GM19324 (cell line): ENCODE results near the gene ASF1A.
A peak's percentile ranks its signal among the peaks of the same experiment; 100 is the strongest.

Source experiments
- ATAC-seq: cut with Tn5 transposase; IDR thresholded peaks from one replicate; pipeline ENCODE4 v1.9.1; 2021; ENCODE audit warnings: mild to moderate bottlenecking, moderate library complexity; ENCODE audit not compliant: unreplicated experiment, low FRiP score

Gene ASF1A

DNA sequence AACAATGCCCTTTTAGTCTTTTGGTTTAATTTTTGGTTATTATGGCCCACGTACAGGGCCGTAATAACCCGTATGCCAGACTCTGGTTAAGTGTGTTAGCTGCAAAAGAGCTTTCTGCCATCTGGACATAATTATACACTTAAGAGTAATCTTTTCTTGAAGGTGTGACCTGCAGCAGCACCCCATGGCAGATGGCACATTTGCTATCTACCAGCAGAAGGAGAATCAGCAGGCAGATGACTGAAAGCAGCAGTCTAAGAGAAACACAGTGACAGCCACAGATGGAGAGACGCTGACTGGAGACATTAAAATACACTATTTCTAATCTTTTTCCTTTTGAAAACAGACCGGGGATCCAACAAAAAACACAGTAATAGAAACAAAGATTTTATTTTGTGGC lies 18.7 kb downstream of the ASF1A start:
- ATAC-seq, result no peak

- ATAC-seq, result no peak
Measured at GRCh38 chr6:118913161-118913560, 19.2 kb downstream of the ASF1A start.

DNA sequence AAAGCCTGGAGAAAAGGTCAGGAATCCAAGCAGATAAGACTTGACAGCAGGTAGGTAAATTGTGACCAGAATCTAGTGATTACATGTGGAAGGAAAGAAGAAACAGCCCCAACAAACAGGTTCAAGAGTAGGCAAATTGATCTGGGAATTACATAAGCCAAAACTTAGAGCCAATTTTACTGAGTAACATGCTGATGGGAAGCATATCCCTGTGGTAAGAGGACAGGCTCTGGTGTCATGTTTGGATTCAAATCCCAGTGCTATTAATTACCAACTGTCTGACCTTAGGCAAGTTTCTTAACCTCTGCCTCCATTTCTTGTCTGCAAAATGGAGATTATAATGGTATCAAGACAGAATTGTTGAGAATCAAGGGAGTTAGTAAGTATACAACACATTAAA lies 20.6 kb downstream of the ASF1A start:
- ATAC-seq, result no peak

DNA sequence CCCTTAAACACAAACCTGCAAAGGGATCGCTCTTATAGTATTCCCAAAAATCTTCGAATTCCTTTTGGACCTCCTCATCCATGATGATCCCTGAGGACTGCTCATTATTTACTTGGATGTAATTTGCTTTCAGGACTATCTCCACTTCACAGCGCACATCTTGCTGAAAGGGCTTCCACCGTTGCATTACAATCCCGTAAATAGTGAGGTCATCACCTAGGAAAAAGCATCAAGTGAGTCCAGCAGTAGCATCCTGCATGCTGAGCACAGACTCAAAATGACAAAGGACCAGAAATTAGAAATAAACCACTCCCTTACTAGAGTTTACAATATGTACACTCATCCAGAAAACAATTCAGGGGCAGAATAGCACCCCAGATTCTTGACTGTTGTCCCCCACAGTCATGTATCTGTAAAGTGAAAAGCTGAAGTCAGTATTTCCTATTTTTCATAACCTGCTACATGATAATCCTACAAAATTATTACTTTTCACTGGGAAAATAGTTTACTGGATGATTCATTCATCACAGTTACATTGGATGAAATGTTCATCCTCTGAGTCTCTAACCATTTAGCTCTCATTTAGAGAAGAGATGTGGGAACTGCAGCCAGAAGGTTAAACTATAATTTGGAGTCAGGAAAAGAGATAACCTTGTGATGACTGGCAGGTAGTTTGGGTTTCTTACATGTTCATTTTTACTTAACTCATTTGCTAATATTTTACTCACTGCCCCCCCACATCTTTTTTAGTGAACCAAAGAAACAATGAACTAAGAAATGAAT lies 23.8 kb downstream of the ASF1A start:
- no peak for ATAC-seq

- no peak for ATAC-seq
Measured at GRCh38 chr6:118918329-118918725, 24.4 kb downstream of the ASF1A start.

DNA sequence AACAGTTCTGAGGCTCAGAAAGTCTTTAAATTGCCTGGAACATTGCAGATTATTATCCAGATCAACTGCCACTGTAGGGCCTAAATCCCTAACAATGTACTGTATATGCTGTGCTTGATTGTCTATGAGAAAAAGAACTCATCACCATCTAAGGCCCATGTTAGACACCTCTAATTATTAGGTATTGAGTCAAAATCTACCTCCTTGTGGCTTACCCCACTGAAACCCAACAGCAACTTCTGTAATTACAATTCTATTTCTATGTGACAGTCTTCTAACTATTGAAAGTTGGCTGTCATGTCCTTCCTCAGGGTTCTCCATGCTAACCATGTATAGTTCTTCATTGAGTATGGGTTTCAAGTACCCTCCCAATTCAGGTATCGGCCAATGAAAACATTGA lies 27.1 kb downstream of the ASF1A start:
- ATAC-seq, result no peak

- no peak for ATAC-seq
Measured at GRCh38 chr6:118923035-118923434, 29.1 kb downstream of the ASF1A start.

GRCh38 chr6:118930680-118931079 lies 36.7 kb downstream of the ASF1A start:
- ATAC-seq, result no peak

GRCh38 chr6:118931436-118931835 lies 37.5 kb downstream of the ASF1A start:
- ATAC-seq, result no peak

DNA sequence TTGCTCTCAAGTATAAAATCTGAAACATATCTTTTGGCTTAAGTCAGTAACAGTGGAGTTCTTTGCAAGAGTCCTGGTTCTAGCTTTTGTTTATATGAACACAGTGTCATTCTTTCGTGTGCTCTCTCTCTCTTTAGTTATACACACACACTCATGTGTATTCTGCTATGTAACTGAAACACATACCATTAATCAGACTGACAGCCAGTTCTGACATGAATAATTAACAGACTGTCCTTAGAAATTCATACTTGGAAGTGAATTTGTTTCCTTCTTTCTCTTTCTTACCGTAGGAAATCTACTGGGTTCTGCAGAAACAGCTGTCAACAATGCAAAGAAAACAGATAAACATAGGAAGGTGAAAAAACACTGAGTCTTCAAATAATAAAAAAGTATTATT lies 38.5 kb downstream of the ASF1A start:
- ATAC-seq, result no peak

DNA sequence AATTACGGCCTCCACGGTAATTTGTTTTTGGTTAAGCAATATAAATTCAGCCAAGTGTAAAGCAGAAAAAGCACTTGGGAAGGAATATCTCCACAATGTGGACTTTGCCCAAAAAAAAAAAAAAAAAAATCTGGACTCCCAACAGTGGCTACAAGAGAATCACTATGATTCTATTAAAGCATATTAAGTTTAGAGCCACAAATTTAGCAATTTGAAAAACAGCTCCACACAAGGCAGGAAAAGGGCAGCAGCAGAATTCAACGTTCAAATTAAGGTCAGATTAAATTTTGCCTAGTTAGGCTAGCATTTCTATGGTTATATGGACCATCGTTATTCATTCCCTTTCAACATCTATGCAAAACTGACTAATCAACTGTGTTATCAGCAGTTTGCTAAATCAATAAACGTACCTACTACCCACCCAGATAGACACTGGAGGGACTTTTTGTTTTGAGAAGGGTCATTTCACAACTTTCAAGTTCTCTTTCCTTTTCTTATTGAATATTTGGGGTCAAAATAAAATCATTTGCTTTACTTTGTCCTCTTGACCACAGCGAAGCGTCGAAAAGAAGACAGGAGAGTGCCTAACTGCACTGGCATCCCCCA lies 40.0 kb downstream of the ASF1A start:
- no peak for ATAC-seq

DNA sequence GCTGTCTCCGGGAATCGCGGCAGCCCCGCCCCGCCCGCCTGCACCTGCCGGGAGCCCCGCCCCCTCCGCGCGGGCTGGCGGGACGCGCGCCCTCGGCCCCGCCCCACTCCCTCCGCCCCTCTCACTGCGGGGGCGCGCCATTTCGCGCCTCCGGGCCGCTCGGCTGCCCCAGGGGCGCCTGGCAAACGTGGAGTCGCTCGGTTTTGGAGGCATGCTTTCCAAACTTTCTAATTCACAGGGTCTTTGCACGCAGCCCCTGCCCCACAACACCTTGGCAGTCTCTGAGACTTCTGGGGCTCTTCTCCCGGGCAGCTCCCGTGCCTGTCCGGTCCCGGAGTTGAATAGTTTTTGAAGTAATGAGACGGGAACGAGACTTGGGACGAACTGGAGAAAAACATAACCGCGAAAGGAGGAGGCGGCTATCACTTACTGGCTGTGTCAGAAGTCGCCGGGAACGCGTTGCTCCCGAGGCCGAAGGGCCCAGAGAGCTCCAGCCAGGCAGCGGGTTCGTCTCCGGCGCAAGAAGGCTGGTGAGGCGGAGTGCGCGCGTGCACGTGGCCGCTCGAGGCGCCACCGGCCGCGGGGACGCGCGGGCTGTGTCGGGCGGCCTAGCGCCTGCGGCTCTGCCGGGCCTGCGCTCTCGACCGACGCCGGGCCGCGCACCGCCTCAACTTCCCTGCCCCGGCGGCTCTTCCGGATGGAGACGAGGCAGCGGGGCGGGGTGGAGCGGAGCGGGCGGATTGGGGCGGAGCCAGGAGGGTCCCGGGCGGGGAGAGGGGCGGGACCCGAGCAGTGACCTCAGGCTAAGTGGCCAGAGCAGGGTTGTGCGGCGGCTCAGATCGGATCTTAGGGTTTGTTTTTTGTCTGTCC lies 40.7 kb downstream of the ASF1A start, which contains the start of gene MCM9:
Gene MCM9, minus strand, starts transcription at position 699 of the 870 bp plus-strand sequence. CDS start 3,436 bp downstream, outside the sequence.
- ATAC-seq, result peak; percentile 97

- peak; percentile 7 for ATAC-seq
Measured at GRCh38 chr6:118935331-118935668, 41.3 kb downstream of the ASF1A start.

- ATAC-seq, result no peak
Measured at GRCh38 chr6:118935978-118936703, 42.2 kb downstream of the ASF1A start.

- no peak for ATAC-seq
Measured at GRCh38 chr6:118939683-118940082, 45.7 kb downstream of the ASF1A start.

DNA sequence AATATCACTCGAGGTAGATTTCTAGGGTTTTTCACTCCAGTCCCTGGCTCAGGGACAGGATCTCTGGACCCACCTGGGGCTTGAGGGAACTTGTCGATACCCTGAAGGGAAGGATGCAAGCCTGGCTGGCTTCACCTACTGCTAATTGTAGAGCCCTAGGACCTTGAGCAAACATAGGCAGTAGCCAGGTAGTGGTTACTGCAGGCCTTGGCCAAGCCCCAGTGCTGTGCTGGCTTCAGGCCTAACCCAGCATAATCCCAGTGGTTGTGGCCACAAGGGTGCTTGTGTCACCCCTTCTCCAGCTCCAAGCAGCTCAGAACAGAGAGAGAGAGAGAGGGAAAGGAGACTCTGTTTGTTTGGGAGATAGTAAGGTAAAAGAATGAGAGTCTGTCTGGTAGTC lies 46.8 kb downstream of the ASF1A start:
- no peak for ATAC-seq

DNA sequence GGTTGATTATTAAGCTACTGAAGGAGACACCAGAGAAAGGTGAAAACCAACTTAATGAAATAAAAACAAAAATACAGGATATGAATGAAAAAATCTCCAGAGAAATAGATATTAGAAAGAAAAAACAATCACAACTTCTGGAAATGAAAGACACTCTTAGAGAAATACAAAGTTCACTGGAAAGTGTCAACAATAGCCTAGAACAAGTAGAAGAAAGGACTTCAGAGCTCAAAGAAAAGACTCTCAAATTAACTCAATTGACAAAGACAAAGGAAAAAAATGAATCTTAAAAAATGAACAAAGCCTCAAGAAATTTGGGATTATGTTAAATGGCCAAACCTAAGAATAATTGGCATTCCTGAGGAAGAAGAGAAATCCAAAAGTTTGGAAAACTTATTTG lies 51.3 kb downstream of the ASF1A start:
- no peak for ATAC-seq

DNA sequence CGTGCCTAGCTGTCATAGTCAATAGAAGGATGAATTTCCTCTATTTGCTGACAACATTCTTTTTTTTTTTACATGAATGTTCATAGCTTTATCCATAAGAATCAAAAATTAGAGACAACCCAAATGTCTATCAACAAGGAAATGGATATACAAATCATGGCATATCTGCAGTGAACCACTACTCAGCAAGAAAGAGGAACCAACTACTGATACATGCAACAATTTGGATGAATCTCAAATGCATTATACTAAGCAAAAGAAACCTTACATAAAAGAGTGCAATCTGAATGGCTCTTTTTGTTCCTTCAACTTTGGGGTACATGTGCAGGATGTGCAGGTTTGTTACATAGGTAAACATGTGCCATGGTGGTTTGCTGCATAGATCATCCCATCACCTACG lies 58.7 kb downstream of the ASF1A start:
- no peak for ATAC-seq

DNA sequence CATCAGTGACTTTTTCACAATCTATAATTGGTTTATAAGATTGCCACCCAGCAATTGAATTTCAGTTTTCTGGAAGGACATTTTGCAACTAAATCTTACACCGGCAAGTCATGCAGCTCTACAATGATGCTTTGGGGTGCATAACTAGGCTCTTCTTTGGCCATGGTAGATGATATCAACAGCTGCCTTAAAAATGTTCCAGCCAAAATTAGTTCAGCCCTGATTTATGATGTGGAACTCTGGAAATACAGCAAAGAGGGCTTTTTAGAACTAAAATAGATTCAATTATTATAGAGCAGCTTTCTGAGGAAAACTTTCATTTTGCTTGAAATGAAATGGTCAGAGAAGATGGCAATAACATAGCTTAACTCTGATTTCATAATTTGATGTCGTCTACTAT lies 59.4 kb downstream of the ASF1A start:
- no peak for ATAC-seq
